ENCODE measurements around the gene ITIH4.

The ITIH4 gene

GRCh38 chr3:52830535-52831258, at the start of gene ITIH4:
ITIH4 (minus strand) TSS chr3:52830672; CDS start chr3:52830642, 30 bp downstream.
- H3K79me2 ChIP-seq (ENCODE audit: insufficient read depth, low read length): no peaks in the 10 kb centered on the region
- no peaks in the 10 kb centered on the region for H3K27me3 ChIP-seq (ENCODE audit: insufficient read depth, low read length, poor library complexity, severe bottlenecking)
- H2AFZ ChIP-seq (ENCODE audit: low read length): no peak within 1 kb of the TSS
- H3K9me3 ChIP-seq (ENCODE audit: insufficient read depth, low read depth, low read length): no peaks in the 10 kb centered on the region
- no peak within 1 kb of the TSS for H3K4me3 ChIP-seq (ENCODE audit: low read length, poor library complexity, severe bottlenecking)
- no peak within 1 kb of the TSS for H3K9ac ChIP-seq (ENCODE audit: low read depth, low read length, poor library complexity, severe bottlenecking)
- no peak within 1 kb of the TSS for H3K4me2 ChIP-seq (ENCODE audit: low read depth, low read length, poor library complexity, severe bottlenecking)
- no peaks in the 10 kb centered on the region for H3K9me2 ChIP-seq (replicated peaks; ENCODE audit: low read depth, low read length)
- TF ChIP-seq EZH2phosphoT487 (IDR thresholded peaks at IDR 0.05; ENCODE audit: borderline replicate concordance) (no peak), CTCF (conservative IDR thresholded peaks at IDR 0.05; ENCODE audit: low read length) (no peak)
- no peaks in the 10 kb centered on the region for H3K4me1 ChIP-seq (ENCODE audit: insufficient read depth, low read length, poor library complexity, severe bottlenecking)
- H3F3A ChIP-seq (ENCODE audit: low read depth): no peaks in the 10 kb centered on the region
- no peaks in the 10 kb centered on the region for H4K20me1 ChIP-seq (ENCODE audit: insufficient read depth, low read length, poor library complexity, severe bottlenecking)
- H3K36me3 ChIP-seq (ENCODE audit: insufficient read depth, low read length): peaks cover 3% of the 10 kb centered on the region; the same call in 1 of the 2 replicates

GRCh38 chr3:52880047-52880446, 49.6 kb upstream of the ITIH4 start:
- H3K79me2 ChIP-seq (ENCODE audit: insufficient read depth, low read length): no peaks in the 10 kb centered on the region
- H3K4me3 ChIP-seq (ENCODE audit: low read length, poor library complexity, severe bottlenecking): no peak overlapping the region
- H3K9me2 ChIP-seq (replicated peaks; ENCODE audit: low read depth, low read length): no peaks in the 10 kb centered on the region
- H3K4me2 ChIP-seq (ENCODE audit: low read depth, low read length, poor library complexity, severe bottlenecking): no peak overlapping the region
- no peaks in the 10 kb centered on the region for H3K27me3 ChIP-seq (ENCODE audit: insufficient read depth, low read length, poor library complexity, severe bottlenecking)
- H2AFZ ChIP-seq (ENCODE audit: low read length): no peak overlapping the region
- no peaks in the 10 kb centered on the region for H4K20me1 ChIP-seq (ENCODE audit: insufficient read depth, low read length, poor library complexity, severe bottlenecking)
- H3K36me3 ChIP-seq (ENCODE audit: insufficient read depth, low read length): peaks cover 8% of the 10 kb centered on the region; the same call in 1 of the 2 replicates
- TF ChIP-seq CTCF (conservative IDR thresholded peaks at IDR 0.05; ENCODE audit: low read length) (no peak), EZH2phosphoT487 (IDR thresholded peaks at IDR 0.05; ENCODE audit: borderline replicate concordance) (no peak)
- H3F3A ChIP-seq (ENCODE audit: low read depth): no peaks in the 10 kb centered on the region
- no peaks in the 10 kb centered on the region for H3K4me1 ChIP-seq (ENCODE audit: insufficient read depth, low read length, poor library complexity, severe bottlenecking)
- no peaks in the 10 kb centered on the region for H3K9me3 ChIP-seq (ENCODE audit: insufficient read depth, low read depth, low read length)
- H3K9ac ChIP-seq (ENCODE audit: low read depth, low read length, poor library complexity, severe bottlenecking): no peak overlapping the region

- no peak for TF ChIP-seq EZH2phosphoT487 (IDR thresholded peaks at IDR 0.05; ENCODE audit: borderline replicate concordance)
- TF ChIP-seq CTCF (conservative IDR thresholded peaks at IDR 0.05; ENCODE audit: low read length): no peak
- H3K4me1 ChIP-seq (ENCODE audit: insufficient read depth, low read length, poor library complexity, severe bottlenecking): no peaks in the 10 kb centered on the region
- H3K4me2 ChIP-seq (ENCODE audit: low read depth, low read length, poor library complexity, severe bottlenecking): no peak overlapping the region
- H3K9me2 ChIP-seq (replicated peaks; ENCODE audit: low read depth, low read length): no peaks in the 10 kb centered on the region
- no peaks in the 10 kb centered on the region for H4K20me1 ChIP-seq (ENCODE audit: insufficient read depth, low read length, poor library complexity, severe bottlenecking)
- H3K9me3 ChIP-seq (ENCODE audit: insufficient read depth, low read depth, low read length): no peaks in the 10 kb centered on the region
- no peak overlapping the region for H2AFZ ChIP-seq (ENCODE audit: low read length)
- H3K79me2 ChIP-seq (ENCODE audit: insufficient read depth, low read length): no peaks in the 10 kb centered on the region
- no peaks in the 10 kb centered on the region for H3F3A ChIP-seq (ENCODE audit: low read depth)
- H3K9ac ChIP-seq (ENCODE audit: low read depth, low read length, poor library complexity, severe bottlenecking): no peak overlapping the region
- no peaks in the 10 kb centered on the region for H3K27me3 ChIP-seq (ENCODE audit: insufficient read depth, low read length, poor library complexity, severe bottlenecking)
- peaks cover 5% of the 10 kb centered on the region; the same call in 1 of the 2 replicates for H3K36me3 ChIP-seq (ENCODE audit: insufficient read depth, low read length)
- no peak overlapping the region for H3K4me3 ChIP-seq (ENCODE audit: low read length, poor library complexity, severe bottlenecking)
Measured at GRCh38 chr3:52879581-52879980, 49.1 kb upstream of the ITIH4 start.
